GM20000 (cell line): ENCODE measurements around the gene PTPRT.

ENCODE experiments used
- DNase-seq: peaks from one replicate; pipeline ENCODE4 v3.0.0; 2012; ENCODE audit warnings: low spot score
- CTCF ChIP-seq: IDR thresholded peaks from 2 replicates; pipeline ENCODE4 v1.5.1; 2012; ENCODE audit warnings: mild to moderate bottlenecking, control low read depth; ENCODE audit errors: extremely low read depth, missing control alignments

Gene PTPRT

GRCh38 chr20:43220612-43221011 is 30.9 kb upstream of the PTPRT start:
- no peak for TF ChIP-seq CTCF
- DNase-seq = no peak

GRCh38 chr20:43210901-43211300 is 21.2 kb upstream of the PTPRT start:
- no peak for TF ChIP-seq CTCF
- no peak for DNase-seq

DNA sequence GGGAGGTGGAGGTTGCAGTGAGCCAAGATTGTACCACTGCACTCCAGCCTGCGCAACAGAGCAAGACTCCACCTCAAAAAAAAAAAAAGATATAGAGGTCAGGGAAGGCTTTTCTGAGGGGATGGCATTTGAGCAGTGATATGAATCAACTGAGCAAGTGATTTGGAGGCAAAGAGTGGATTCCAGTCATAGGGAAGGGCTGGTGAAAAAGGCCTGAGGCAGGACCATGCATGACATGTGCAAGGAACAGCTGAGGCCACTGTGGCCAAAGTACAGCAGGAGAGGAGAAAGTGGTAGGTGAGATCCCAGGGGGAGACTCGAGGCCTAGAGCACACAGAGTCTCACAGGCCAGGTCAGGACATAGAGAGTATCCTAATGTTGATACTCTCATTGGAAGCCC is 20.1 kb upstream of the PTPRT start:
- DNase-seq = no peak
- no peak for TF ChIP-seq CTCF

DNA sequence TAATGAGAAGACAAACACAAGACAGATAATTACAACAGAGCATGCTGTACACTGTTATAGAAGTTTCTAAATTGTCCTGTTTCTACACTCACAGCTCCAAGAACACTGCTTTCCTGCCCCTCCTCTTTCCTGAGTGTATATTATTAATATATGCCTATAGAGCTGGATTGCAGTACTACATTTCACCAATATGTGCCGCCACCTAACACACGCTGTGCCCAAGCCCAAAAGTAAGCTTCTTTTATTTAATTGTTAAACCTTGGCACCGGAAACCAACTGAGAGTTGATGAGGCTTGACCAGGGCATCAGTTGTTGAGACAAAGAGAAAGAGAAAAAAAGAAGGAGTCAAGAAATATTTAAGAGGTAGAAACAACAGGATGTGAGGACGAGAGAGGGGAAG is 16.0 kb upstream of the PTPRT start:
- no peak for DNase-seq
- TF ChIP-seq CTCF = no peak

DNA sequence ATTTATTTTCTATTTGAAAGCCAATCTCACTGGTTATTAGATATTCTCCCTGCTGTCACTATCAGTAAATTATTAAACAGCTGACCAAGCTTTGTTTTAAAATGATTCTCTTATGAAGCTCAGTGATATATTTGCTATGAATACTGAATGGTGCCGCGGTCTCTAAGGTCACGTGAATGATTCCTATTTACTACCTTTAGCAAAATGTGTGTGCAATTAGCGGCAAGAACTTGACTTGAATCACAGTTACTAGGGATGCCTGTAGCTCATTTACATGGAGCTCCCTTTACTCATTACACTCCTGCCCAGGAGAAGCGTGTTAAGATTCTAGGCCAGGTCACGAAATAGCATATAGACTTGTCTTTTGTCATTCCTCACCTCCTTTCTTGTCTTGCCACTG is 12.4 kb upstream of the PTPRT start:
- no peak for DNase-seq

GRCh38 chr20:43198607-43199006 is 8.9 kb upstream of the PTPRT start:
- DNase-seq = no peak
- no peak for TF ChIP-seq CTCF

More for the DNA sequence above, 12.4 kb upstream of the PTPRT start:
- no peak for TF ChIP-seq CTCF

GRCh38 chr20:43196243-43196642 is 6.5 kb upstream of the PTPRT start:
- no peak for DNase-seq
- no peak for TF ChIP-seq CTCF
